K562 treated with DMSO at 1 percent for 4 hours (cell line): ENCODE results near the gene PCDHGB1. TPM values are rescaled to one million over a fixed set of nuclear protein-coding genes. Genes with fewer than 3 reads are reported as not detected.

ENCODE experiments used
- total RNA-seq: library from RNA; unstranded; fragments of 300-600 nt; gene quantifications from 2 replicates; pipeline ENCODE4 v1.2.3, GENCODE V29; 2022; ENCODE audit not compliant: insufficient read depth

The PCDHGB1 gene
- total RNA-seq, 1 experiment from 2014 or later: not detected

DNA sequence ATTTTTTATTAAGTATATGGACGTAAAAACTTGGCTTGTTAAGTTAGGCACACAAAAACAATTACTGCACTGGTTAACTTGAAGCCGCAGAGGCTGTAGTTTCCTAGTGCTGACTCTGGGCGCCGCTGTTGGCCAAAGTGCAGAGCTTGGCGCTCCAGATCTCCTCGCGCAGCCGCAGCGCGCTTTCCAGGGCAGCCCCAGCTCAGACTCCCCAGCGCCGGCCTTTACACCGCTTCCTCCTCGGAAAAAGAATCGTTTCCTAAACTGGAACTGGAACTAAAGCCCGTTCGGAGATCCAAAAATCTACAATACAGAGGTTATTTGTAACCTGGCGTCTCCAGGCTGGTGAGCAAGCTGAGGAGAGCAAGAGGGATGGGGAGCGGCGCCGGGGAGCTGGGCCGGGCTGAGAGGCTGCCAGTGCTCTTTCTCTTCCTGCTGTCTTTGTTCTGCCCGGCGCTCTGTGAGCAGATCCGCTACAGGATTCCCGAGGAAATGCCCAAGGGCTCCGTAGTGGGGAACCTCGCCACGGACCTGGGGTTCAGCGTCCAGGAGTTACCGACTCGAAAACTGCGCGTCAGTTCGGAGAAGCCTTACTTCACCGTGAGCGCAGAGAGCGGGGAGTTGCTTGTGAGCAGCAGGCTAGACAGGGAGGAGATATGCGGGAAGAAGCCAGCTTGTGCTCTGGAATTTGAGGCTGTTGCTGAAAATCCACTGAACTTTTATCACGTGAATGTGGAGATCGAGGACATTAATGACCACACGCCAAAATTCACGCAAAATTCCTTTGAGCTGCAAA, 48.1 kb downstream of the PCDHGB1 start, which contains the start of gene PCDHGB5:
Gene PCDHGB5 (plus strand): TSS at position 192 of the 796 bp plus-strand sequence. CDS start 181 bp downstream, at position 373.

Other genes starting within 250 kb of the PCDHGB1 start
- not detected in 2 replicates for gene PCDHB3, start 249.6 kb upstream of the PCDHGB1 start, total RNA-seq
- gene PCDHB4, start 228.3 kb upstream of the PCDHGB1 start, total RNA-seq: not detected in 2 replicates
- not detected in 2 replicates for gene PCDHB5, start 214.9 kb upstream of the PCDHGB1 start, total RNA-seq
- gene PCDHB6, start 200.0 kb upstream of the PCDHGB1 start, total RNA-seq: not detected in 2 replicates
- gene PCDHB7, start 177.5 kb upstream of the PCDHGB1 start, total RNA-seq: not detected in 2 replicates
- gene PCDHB8, start 172.3 kb upstream of the PCDHGB1 start, total RNA-seq: not detected in 2 replicates
- gene PCDHB16, start 167.7 kb upstream of the PCDHGB1 start, total RNA-seq: not detected in 2 replicates
- not detected in 2 replicates for gene PCDHB9, start 162.9 kb upstream of the PCDHGB1 start, total RNA-seq
- gene PCDHB10, start 157.7 kb upstream of the PCDHGB1 start, total RNA-seq: not detected in 2 replicates
- gene PCDHB11, start 150.5 kb upstream of the PCDHGB1 start, total RNA-seq: not detected in 2 replicates
- gene PCDHB12, start 141.4 kb upstream of the PCDHGB1 start, total RNA-seq: not detected in 2 replicates
- gene PCDHB13, start 136.2 kb upstream of the PCDHGB1 start, total RNA-seq: not detected in 2 replicates
- not detected in 2 replicates for gene PCDHB14, start 126.8 kb upstream of the PCDHGB1 start, total RNA-seq
- gene PCDHB15, start 104.7 kb upstream of the PCDHGB1 start, total RNA-seq: not detected in 2 replicates
- not detected in 2 replicates for gene SLC25A2, start 46.0 kb upstream of the PCDHGB1 start, total RNA-seq
- gene TAF7, start 29.3 kb upstream of the PCDHGB1 start, total RNA-seq: 87.4 and 92.8 TPM in 2 replicates
- gene PCDHGA1, start 19.6 kb upstream of the PCDHGB1 start, total RNA-seq: 0.37 TPM in 1 of 2 replicates, not detected in the other
- 0.12 TPM in 1 of 2 replicates, not detected in the other for gene PCDHGA2, start 11.3 kb upstream of the PCDHGB1 start, total RNA-seq
- 0.46 TPM in 1 of 2 replicates, not detected in the other for gene PCDHGA3, start 6.3 kb upstream of the PCDHGB1 start, total RNA-seq
- gene PCDHGA4, start 4.9 kb downstream of the PCDHGB1 start, total RNA-seq: 0.42 and 0.76 TPM in 2 replicates
- gene PCDHGB2, start 9.9 kb downstream of the PCDHGB1 start, total RNA-seq: 0.48 and 0.70 TPM in 2 replicates
- gene PCDHGA5, start 14.1 kb downstream of the PCDHGB1 start, total RNA-seq: 0.16 TPM in 1 of 2 replicates, not detected in the other
- 0.51 and 0.74 TPM in 2 replicates for gene PCDHGB3, start 20.1 kb downstream of the PCDHGB1 start, total RNA-seq
- gene PCDHGA6, start 23.8 kb downstream of the PCDHGB1 start, total RNA-seq: 0.27 and 0.35 TPM in 2 replicates
- gene PCDHGA7, start 32.6 kb downstream of the PCDHGB1 start, total RNA-seq: not detected in 2 replicates
- gene PCDHGB4, start 37.6 kb downstream of the PCDHGB1 start, total RNA-seq: 0.21 TPM in 1 of 2 replicates, not detected in the other
- 0.24 TPM in 1 of 2 replicates, not detected in the other for gene PCDHGA8, start 42.5 kb downstream of the PCDHGB1 start, total RNA-seq
- gene PCDHGB5, start 47.8 kb downstream of the PCDHGB1 start, total RNA-seq: not detected in 2 replicates
- gene PCDHGA9, start 52.7 kb downstream of the PCDHGB1 start, total RNA-seq: not detected in 2 replicates
- not detected in 2 replicates for gene PCDHGB6, start 57.9 kb downstream of the PCDHGB1 start, total RNA-seq
- gene PCDHGA10, start 62.9 kb downstream of the PCDHGB1 start, total RNA-seq: not detected in 2 replicates
- gene PCDHGB7, start 67.6 kb downstream of the PCDHGB1 start, total RNA-seq: not detected in 2 replicates
- not detected in 2 replicates for gene PCDHGA11, start 71.0 kb downstream of the PCDHGB1 start, total RNA-seq
- not detected in 2 replicates for gene PCDHGA12, start 80.4 kb downstream of the PCDHGB1 start, total RNA-seq
- gene PCDHGC3, start 125.9 kb downstream of the PCDHGB1 start, total RNA-seq: not detected in 2 replicates
- gene PCDHGC4, start 134.9 kb downstream of the PCDHGB1 start, total RNA-seq: not detected in 2 replicates
- gene PCDHGC5, start 139.0 kb downstream of the PCDHGB1 start, total RNA-seq: not detected in 2 replicates